Neural progenitor cell (in vitro differentiated cells): Measurements from ENCODE around the gene ME1. TPM values are rescaled to one million over a fixed set of nuclear protein-coding genes. Genes with fewer than 3 reads are reported as not detected.
"Not testable (repeated sequence)": the region's sequence is repeated elsewhere in the genome, so short reads cannot be mapped to it uniquely, and the experiment has no call there.

Experiments used
- DNase-seq: peaks from one replicate; pipeline ENCODE4 v3.0.0-alpha.2; 2016; ENCODE audit warnings: low spot score
- H2AFZ ChIP-seq: fragments of 200-600 bp; sonication (generic); replicated peaks from 2 replicates; pipeline ENCODE4 v1.6.1; 2016; ENCODE audit warnings: antibody characterized with exemption
- H3F3A ChIP-seq: fragments of 200-600 bp; sonication (generic); 2 replicates; pipeline ENCODE4 v1.6.1; 2016; ENCODE audit warnings: antibody characterized with exemption, low read depth
- H3K27ac ChIP-seq: fragments of 200-600 bp; sonication (generic); 2 replicates; pipeline ENCODE4 v1.5.1; 2016; ENCODE audit warnings: mild to moderate bottlenecking
- H3K27me3 ChIP-seq: fragments of 200-600 bp; sonication (generic); 2 replicates; pipeline ENCODE4 v1.6.1; 2016; ENCODE audit warnings: mild to moderate bottlenecking, moderate library complexity
- H3K36me3 ChIP-seq: fragments of 200-600 bp; sonication (generic); 2 replicates; pipeline ENCODE4 v1.5.1; 2016
- H3K4me1 ChIP-seq: fragments of 200-600 bp; sonication (generic); 2 replicates; pipeline ENCODE4 v1.6.1; 2016; ENCODE audit warnings: mixed run types
- H3K4me2 ChIP-seq: fragments of 200-600 bp; sonication (generic); 2 replicates; pipeline ENCODE4 v1.6.1; 2016
- H3K4me3 ChIP-seq: fragments of 200-600 bp; sonication (generic); 2 replicates; pipeline ENCODE4 v1.5.1; 2016
- H3K79me2 ChIP-seq: fragments of 200-600 bp; sonication (generic); 2 replicates; pipeline ENCODE4 v1.6.1; 2016; ENCODE audit warnings: low read depth
- H3K9ac ChIP-seq: fragments of 200-600 bp; sonication (generic); 2 replicates; pipeline ENCODE4 v1.6.1; 2016
- H3K9me3 ChIP-seq: fragments of 200-600 bp; sonication (generic); 2 replicates; pipeline ENCODE4 v1.5.1; 2016; ENCODE audit warnings: low read depth
- H4K20me1 ChIP-seq: fragments of 200-600 bp; sonication (generic); 2 replicates; pipeline ENCODE4 v1.6.1; 2016; ENCODE audit warnings: low read depth
- H3K27ac Mint-ChIP-seq: 3 replicates; pipeline ENCODE4 v1.8.0; 2021; ENCODE audit warnings: mixed read lengths
- H3K27me3 Mint-ChIP-seq: 2 replicates; pipeline ENCODE4 v1.8.0; 2022; ENCODE audit warnings: low read depth, mild to moderate bottlenecking, inconsistent platforms, moderate library complexity, mixed read lengths; ENCODE audit not compliant: insufficient read depth
- H3K36me3 Mint-ChIP-seq: 3 replicates; pipeline ENCODE4 v1.8.0; 2021; ENCODE audit warnings: mixed read lengths
- H3K4me1 Mint-ChIP-seq: 3 replicates; pipeline ENCODE4 v1.8.0; 2021; ENCODE audit warnings: mixed read lengths
- H3K4me3 Mint-ChIP-seq: 3 replicates; pipeline ENCODE4 v1.8.0; 2021; ENCODE audit warnings: mild to moderate bottlenecking, moderate library complexity, mixed read lengths
- H3K9me3 Mint-ChIP-seq: 3 replicates; pipeline ENCODE4 v1.8.0; 2020; ENCODE audit warnings: mixed read lengths
- EZH2 ChIP-seq: fragments of 200-600 bp; sonication (generic); IDR thresholded peaks from 2 replicates; pipeline ENCODE4 v1.6.1; 2017; ENCODE audit warnings: antibody characterized with exemption, mild to moderate bottlenecking, moderate library complexity
- EZH2phosphoT487 ChIP-seq: fragments of 200-600 bp; sonication (generic); IDR thresholded peaks from 2 replicates; pipeline ENCODE4 v1.6.1; 2017; ENCODE audit warnings: antibody characterized with exemption
- total RNA-seq: library from RNA; depleted of rRNA; stranded (reverse); fragments of >200 nt; gene quantifications from 2 replicates; pipeline ENCODE4 v1.2.3, GENCODE V29; 2015; ENCODE audit warnings: low replicate concordance
- TF ChIP-seq, protein P1 (sequence below): fragments of 200-600 bp; sonication (generic); IDR thresholded peaks from 2 replicates; pipeline ENCODE4 v1.5.1; 2017; ENCODE audit warnings: antibody characterized with exemption, mild to moderate bottlenecking

ME1 gene
- total RNA-seq, 1 donor from 2014 or later, result 2.8 TPM

DNA sequence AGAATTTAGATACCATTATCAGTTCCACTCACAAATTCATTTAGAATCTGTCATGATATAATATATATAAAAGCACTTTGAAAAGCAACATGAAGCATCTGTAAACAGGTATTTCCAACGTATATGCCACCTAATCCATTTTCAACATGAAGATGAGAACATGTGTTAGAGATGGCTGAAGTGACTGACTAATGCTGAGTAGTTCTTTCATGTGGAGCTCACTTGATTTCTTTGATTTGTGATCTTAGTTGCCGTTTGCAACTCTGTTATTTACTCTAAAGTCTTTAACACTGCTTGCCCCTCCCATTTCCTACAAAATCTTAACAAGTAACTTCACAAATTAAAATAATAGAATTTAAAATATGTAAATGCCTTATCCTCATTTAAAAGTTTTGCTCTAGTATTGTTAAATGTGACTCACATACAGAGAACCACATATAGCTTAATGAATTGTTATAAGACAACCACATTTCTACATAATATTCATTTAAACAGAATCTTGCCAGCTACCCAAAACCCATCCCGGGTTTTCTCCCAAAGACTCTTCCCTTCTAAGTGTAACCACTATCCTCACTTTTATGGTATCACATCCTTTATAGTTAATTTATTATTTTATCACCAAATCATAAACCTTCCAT, 78.3 kb downstream of the ME1 start:
- Histone ChIP-seq H3K79me2 (no peaks in the 10 kb centered on the region), H3K4me1 (no peaks in the 10 kb centered on the region), H3K27me3 (no peaks in the 10 kb centered on the region), H3K36me3 (no peaks in the 10 kb centered on the region), H3K9me3 (no peaks in the 10 kb centered on the region), H3K4me2 (no peak overlapping the region), H2AFZ (no peak overlapping the region), H4K20me1 (no peaks in the 10 kb centered on the region), H3K9ac (no peak overlapping the region), H3K27ac (no peak overlapping the region), H3K4me3 (no peak overlapping the region), H3F3A (no peaks in the 10 kb centered on the region)
- DNase-seq, result no peak
- H3K27ac Mint-ChIP-seq, result no peak overlapping the region
- H3K27me3 Mint-ChIP-seq, result no peaks in the 10 kb centered on the region
- TF ChIP-seq, protein P1, sequence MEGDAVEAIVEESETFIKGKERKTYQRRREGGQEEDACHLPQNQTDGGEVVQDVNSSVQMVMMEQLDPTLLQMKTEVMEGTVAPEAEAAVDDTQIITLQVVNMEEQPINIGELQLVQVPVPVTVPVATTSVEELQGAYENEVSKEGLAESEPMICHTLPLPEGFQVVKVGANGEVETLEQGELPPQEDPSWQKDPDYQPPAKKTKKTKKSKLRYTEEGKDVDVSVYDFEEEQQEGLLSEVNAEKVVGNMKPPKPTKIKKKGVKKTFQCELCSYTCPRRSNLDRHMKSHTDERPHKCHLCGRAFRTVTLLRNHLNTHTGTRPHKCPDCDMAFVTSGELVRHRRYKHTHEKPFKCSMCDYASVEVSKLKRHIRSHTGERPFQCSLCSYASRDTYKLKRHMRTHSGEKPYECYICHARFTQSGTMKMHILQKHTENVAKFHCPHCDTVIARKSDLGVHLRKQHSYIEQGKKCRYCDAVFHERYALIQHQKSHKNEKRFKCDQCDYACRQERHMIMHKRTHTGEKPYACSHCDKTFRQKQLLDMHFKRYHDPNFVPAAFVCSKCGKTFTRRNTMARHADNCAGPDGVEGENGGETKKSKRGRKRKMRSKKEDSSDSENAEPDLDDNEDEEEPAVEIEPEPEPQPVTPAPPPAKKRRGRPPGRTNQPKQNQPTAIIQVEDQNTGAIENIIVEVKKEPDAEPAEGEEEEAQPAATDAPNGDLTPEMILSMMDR, result no peak
- no peak for TF ChIP-seq EZH2phosphoT487
- no peak overlapping the region for H3K4me3 Mint-ChIP-seq
- H3K36me3 Mint-ChIP-seq, result no peaks in the 10 kb centered on the region
- H3K4me1 Mint-ChIP-seq, result no peaks in the 10 kb centered on the region
- no peaks in the 10 kb centered on the region for H3K9me3 Mint-ChIP-seq

DNA sequence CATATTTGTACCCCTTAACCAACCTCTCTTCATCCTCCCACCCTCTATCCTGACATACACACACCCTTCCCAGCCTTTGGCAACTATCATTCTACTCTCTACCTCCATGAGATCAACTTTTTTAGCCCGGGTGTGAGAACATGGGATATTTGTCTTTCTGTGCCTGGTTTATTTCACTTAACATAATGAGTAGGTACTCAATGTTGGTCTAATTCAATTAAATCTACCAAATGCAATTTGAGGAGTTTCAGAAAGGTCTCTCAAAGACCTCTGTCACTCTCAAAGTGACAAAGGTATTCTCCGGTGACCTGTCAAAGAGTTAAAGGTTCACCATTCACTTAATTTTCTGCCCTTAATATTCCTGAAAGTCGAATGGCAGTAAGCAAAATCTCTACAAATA, 87.7 kb downstream of the ME1 start:
- H4K20me1 ChIP-seq, result no peaks in the 10 kb centered on the region
- H3K4me2 ChIP-seq, result no peak overlapping the region
- H3K36me3 ChIP-seq, result no peaks in the 10 kb centered on the region
- H3F3A ChIP-seq, result no peaks in the 10 kb centered on the region
- TF ChIP-seq EZH2phosphoT487 (no peak), EZH2 (no peak)
- TF ChIP-seq, protein P1, result no peak
- Mint-ChIP-seq H3K27me3 (no peaks in the 10 kb centered on the region), H3K36me3 (no peaks in the 10 kb centered on the region), H3K27ac (no peak overlapping the region), H3K9me3 (no peaks in the 10 kb centered on the region), H3K4me3 (no peak overlapping the region), H3K4me1 (peaks cover 4% of the 10 kb centered on the region)
- no peaks in the 10 kb centered on the region for H3K79me2 ChIP-seq
- no peaks in the 10 kb centered on the region for H3K27me3 ChIP-seq
- H3K27ac ChIP-seq, result no peak overlapping the region
- H3K9ac ChIP-seq, result no peak overlapping the region
- DNase-seq, result no peak
- H3K9me3 ChIP-seq, result no peaks in the 10 kb centered on the region
- H3K4me3 ChIP-seq, result no peak overlapping the region
- no peak overlapping the region for H2AFZ ChIP-seq
- no peaks in the 10 kb centered on the region for H3K4me1 ChIP-seq

DNA sequence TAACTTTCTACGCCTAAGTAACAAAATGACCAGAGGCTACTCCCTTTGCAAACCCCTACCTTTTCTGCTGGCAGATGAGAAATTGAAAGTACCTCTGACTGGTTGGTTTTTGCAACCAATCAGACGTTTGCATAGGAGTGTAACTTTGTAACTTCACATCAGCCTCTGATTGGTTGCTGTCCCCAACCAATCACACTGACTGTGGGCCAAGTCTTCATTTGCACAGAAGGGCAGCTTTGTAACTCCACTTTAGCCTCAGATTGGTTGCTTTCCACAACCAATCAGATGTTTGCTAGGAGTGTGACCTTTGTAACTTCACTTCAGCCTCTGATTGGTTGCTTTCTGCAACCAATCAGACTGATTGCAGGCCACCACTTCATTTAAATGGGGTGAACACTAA, 89.1 kb downstream of the ME1 start:
- H3K27ac Mint-ChIP-seq, result no peak overlapping the region
- H3K36me3 ChIP-seq, result no peaks in the 10 kb centered on the region
- no peaks in the 10 kb centered on the region for H4K20me1 ChIP-seq
- H3K79me2 ChIP-seq, result no peaks in the 10 kb centered on the region
- TF ChIP-seq EZH2, result no peak
- TF ChIP-seq, protein P1, result no peak
- TF ChIP-seq EZH2phosphoT487, result no peak
- H3K9ac ChIP-seq, result no peak overlapping the region
- H3K9me3 Mint-ChIP-seq, result no peaks in the 10 kb centered on the region
- H3K4me1 ChIP-seq, result no peaks in the 10 kb centered on the region
- peaks cover 4% of the 10 kb centered on the region for H3K4me1 Mint-ChIP-seq
- H2AFZ ChIP-seq, result no peak overlapping the region
- no peak overlapping the region for H3K4me2 ChIP-seq
- H3F3A ChIP-seq, result no peaks in the 10 kb centered on the region
- no peaks in the 10 kb centered on the region for H3K9me3 ChIP-seq
- H3K36me3 Mint-ChIP-seq, result no peaks in the 10 kb centered on the region
- no peak overlapping the region for H3K4me3 Mint-ChIP-seq
- no peak for DNase-seq
- H3K4me3 ChIP-seq, result no peak overlapping the region
- H3K27ac ChIP-seq, result no peak overlapping the region
- H3K27me3 ChIP-seq, result no peaks in the 10 kb centered on the region
- H3K27me3 Mint-ChIP-seq, result no peaks in the 10 kb centered on the region

DNA sequence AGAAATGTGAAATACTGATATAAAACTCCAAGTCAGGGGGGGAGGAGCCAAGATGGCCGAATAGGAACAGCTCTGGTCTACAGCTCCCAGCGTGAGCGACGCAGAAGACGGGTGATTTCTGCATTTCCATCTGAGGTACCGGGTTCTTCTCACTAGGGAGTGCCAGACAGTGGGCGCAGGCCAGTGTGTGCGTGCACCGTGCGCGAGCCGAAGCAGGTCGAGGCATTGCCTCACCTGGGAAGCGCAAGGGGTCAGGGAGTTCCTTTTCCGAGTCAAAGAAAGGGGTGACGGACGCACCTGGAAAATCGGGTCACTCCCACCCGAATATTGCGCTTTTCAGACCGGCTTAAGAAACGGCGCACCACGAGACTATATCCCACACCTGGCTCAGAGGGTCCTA, 96.9 kb downstream of the ME1 start:
- H3K27ac ChIP-seq, H3K4me3 ChIP-seq, H3K4me3 Mint-ChIP-seq, H3K27me3 ChIP-seq, DNase-seq, H3K9me3 ChIP-seq, H4K20me1 ChIP-seq, H2AFZ ChIP-seq, H3K27me3 Mint-ChIP-seq, H3K9me3 Mint-ChIP-seq, H3K36me3 ChIP-seq, H3K36me3 Mint-ChIP-seq, H3K79me2 ChIP-seq, H3K27ac Mint-ChIP-seq, H3K4me2 ChIP-seq, H3K9ac ChIP-seq, H3K4me1 ChIP-seq, H3F3A ChIP-seq, H3K4me1 Mint-ChIP-seq: not testable (repeated sequence)
